B cell (primary cell): Measurements from ENCODE around the gene DNAJC6. TPM values are rescaled to one million over a fixed set of nuclear protein-coding genes. Genes with fewer than 3 reads are reported as not detected.

Source experiments
- ATAC-seq: fragments of 200-7000 bp; cut with Tn5 transposase; one replicate; pipeline ENCODE4 v1.10.0; 2021; ENCODE audit warnings: low read depth, mild to moderate bottlenecking, moderate number of reproducible peaks, moderate library complexity
- CTCF ChIA-PET: fragments of 350-600 bp; sonication (Branson Sonifier 250); formaldehyde crosslinking; loops from one replicate; lab custom pipeline; 2021; ENCODE audit warnings: antibody characterized with exemption, inconsistent platforms; lab: Charles Lee
- POLR2A ChIA-PET: fragments of 350-600 bp; sonication (Branson Sonifier 250); formaldehyde crosslinking; loops from one replicate; lab custom pipeline; 2021; ENCODE audit warnings: antibody characterized with exemption; lab: Charles Lee
- DNase-seq: peaks from one replicate; pipeline ENCODE4 v3.0.0; 2013
- H2AFZ ChIP-seq: 2 replicates; pipeline ENCODE4 v1.6.1; 2012; ENCODE audit warnings: mild to moderate bottlenecking, low read depth, low read length; ENCODE audit not compliant: insufficient read depth, poor library complexity, severe bottlenecking
- H3K27ac ChIP-seq, 2 donors: 1 replicate in 1 of 2; 2 replicates in 1 of 2; pipeline ENCODE4 v1.5.1; 2012 to 2013; ENCODE audit warnings: low read length in 2 of 2, mild to moderate bottlenecking in 2 of 2, moderate library complexity in 1 of 2
- H3K27me3 ChIP-seq, 4 experiments: fragments of 200-600 bp in 1 of 4; sonication (generic) in 1 of 4; replicated peaks in 1 of 4; 1 replicate in 2 of 4; 2 replicates in 2 of 4; pipeline versions ENCODE4 v1.6.1 to v1.7.0; 2013 to 2016; ENCODE audit warnings: low read length in 3 of 4, mild to moderate bottlenecking in 2 of 4, mixed read lengths in 1 of 4, moderate library complexity in 1 of 4; ENCODE audit not compliant: insufficient read depth in 4 of 4, control insufficient read depth in 3 of 4; ENCODE audit errors: control extremely low read depth in 1 of 4
- H3K36me3 ChIP-seq, 2 experiments: replicated peaks in 1 of 2; 1 replicate in 1 of 2; 2 replicates in 1 of 2; pipeline versions ENCODE4 v1.6.1 to v1.7.1; 2013; ENCODE audit warnings: low read length in 1 of 2; ENCODE audit not compliant: insufficient read depth in 2 of 2, control insufficient read depth in 1 of 2; ENCODE audit errors: control extremely low read depth in 1 of 2, extremely low read depth in 1 of 2
- H3K4me1 ChIP-seq, 2 donors: fragments of 200-600 bp in 1 of 2; sonication (generic) in 1 of 2; 1 replicate in 1 of 2; 2 replicates in 1 of 2; pipeline versions ENCODE4 v1.5.1 to v1.6.1; 2013 to 2017; ENCODE audit warnings: low read length in 2 of 2; ENCODE audit not compliant: control insufficient read depth in 2 of 2, insufficient read depth in 2 of 2
- H3K4me2 ChIP-seq: replicated peaks from 2 replicates; pipeline ENCODE3; 2012; ENCODE audit warnings: mild to moderate bottlenecking, low read depth, low read length; ENCODE audit not compliant: poor library complexity, severe bottlenecking
- H3K4me3 ChIP-seq, 5 experiments: fragments of 200-600 bp in 1 of 5; sonication (generic) in 1 of 5; 1 replicate in 3 of 5; 2 replicates in 2 of 5; pipeline versions ENCODE4 v1.5.1 to v1.7.0; 2011 to 2016; ENCODE audit warnings: low read length in 4 of 5, mild to moderate bottlenecking in 4 of 5, low read depth in 2 of 5, control low read depth in 1 of 5, moderate library complexity in 1 of 5; ENCODE audit not compliant: insufficient read depth in 1 of 5; ENCODE audit errors: control extremely low read depth in 1 of 5, extremely low read depth in 1 of 5
- H3K79me2 ChIP-seq: fragments of 200-600 bp; sonication (generic); one replicate; pipeline ENCODE4 v1.6.0; 2016; ENCODE audit warnings: low read length; ENCODE audit not compliant: control insufficient read depth, insufficient read depth
- H3K9ac ChIP-seq: fragments of 200-600 bp; sonication (generic); 2 replicates; pipeline ENCODE4 v1.6.1; 2017; ENCODE audit warnings: mild to moderate bottlenecking, low read length, moderate library complexity
- H3K9me3 ChIP-seq, 3 donors: one replicate each; pipeline versions ENCODE4 v1.6.1 to v1.7.1; 2013; ENCODE audit warnings: low read length in 2 of 3; ENCODE audit not compliant: control insufficient read depth in 2 of 3, insufficient read depth in 1 of 3; ENCODE audit errors: control extremely low read depth in 1 of 3
- H4K20me1 ChIP-seq: 2 replicates; pipeline ENCODE4 v1.6.0; 2012; ENCODE audit warnings: mild to moderate bottlenecking, low read length; ENCODE audit not compliant: insufficient read depth, control insufficient read depth, poor library complexity, severe bottlenecking
- H3K27ac Mint-ChIP-seq: one replicate; pipeline ENCODE4 v1.8.0; 2021; ENCODE audit warnings: mixed read lengths
- H3K27me3 Mint-ChIP-seq: one replicate; pipeline ENCODE4 v1.8.0; 2021; ENCODE audit warnings: mixed read lengths
- H3K4me1 Mint-ChIP-seq: one replicate; pipeline ENCODE4 v1.8.0; 2021; ENCODE audit warnings: mixed read lengths
- H3K4me3 Mint-ChIP-seq: one replicate; pipeline ENCODE4 v1.8.0; 2021; ENCODE audit warnings: mixed read lengths
- H3K9me3 Mint-ChIP-seq: one replicate; pipeline ENCODE4 v1.8.0; 2022; ENCODE audit warnings: mixed read lengths; ENCODE audit not compliant: insufficient read depth
- EZH2 ChIP-seq: IDR thresholded peaks from 2 replicates; pipeline ENCODE4 v1.6.1; 2012; ENCODE audit warnings: borderline replicate concordance, low read depth, mild to moderate bottlenecking, moderate library complexity, low read length; ENCODE audit not compliant: insufficient read depth, poor library complexity, severe bottlenecking
- WGBS: methylation state at CpG from one replicate; pipeline ENCODE4 v1.1.5; 2013; ENCODE audit warnings: missing lambda C conversion rate; ENCODE audit not compliant: insufficient coverage; 5-methylcytosine and 5-hydroxymethylcytosine counted together
- intact Hi-C: fragments of 100-400 bp; cut with micrococcal nuclease; formaldehyde crosslinking; loops from one replicate; pipeline ENCODE4 v1.10.0; 2022
- polyA plus RNA-seq: library from polyadenylated mRNA; depleted of rRNA; stranded (reverse); fragments of >200 nt; gene quantifications from 2 replicates; pipeline ENCODE4 v1.2.3, GENCODE V29; 2012
- total RNA-seq, 2 donors: library from RNA; stranded (reverse); fragments of 120-200 nt in 1 of 2; gene quantifications; 1 replicate in 1 of 2; 2 replicates in 1 of 2; pipeline versions ENCODE4 v1.2.3 to v1.2.4, GENCODE V29; 2013 to 2022
- TF ChIP-seq, protein P1 (sequence below): fragments of 200-600 bp; IDR thresholded peaks from one replicate; pipeline ENCODE4 v1.8.0; 2022; ENCODE audit warnings: antibody characterized with exemption, mild to moderate bottlenecking

The DNAJC6 gene
- total and polyA plus RNA-seq, 2 donors (not counting 1 experiment from before 2014, with no cell fraction given): 0.12 to 0.69 TPM

DNA sequence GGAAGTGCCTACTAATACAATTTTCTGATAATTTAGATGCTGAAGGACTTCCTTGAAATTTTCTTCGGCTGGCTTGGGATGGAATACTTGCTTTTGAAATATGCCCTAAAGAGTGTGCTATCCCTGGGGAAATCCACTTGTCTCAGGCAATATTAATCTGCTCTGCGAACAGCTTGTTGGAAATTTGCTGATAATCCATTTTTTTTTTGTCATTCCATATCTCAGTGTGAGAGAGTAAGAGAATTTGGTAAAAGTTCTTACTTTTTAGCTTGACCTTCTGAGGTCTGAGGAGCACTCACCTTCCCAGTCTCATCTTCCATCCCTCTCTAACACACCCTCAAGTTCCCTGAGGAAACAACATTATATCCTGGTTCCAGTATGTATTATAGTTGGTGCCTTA is 36.8 kb downstream of the DNAJC6 start:
- Histone ChIP-seq H3K27me3 (no peaks in the 10 kb centered on the region), H3K79me2 (no peaks in the 10 kb centered on the region), H3K36me3 (no peaks in the 10 kb centered on the region), H3K9me3 (no peaks in the 10 kb centered on the region), H3K4me2 (no peak overlapping the region), H2AFZ (no peak overlapping the region), H3K27ac (no peak overlapping the region), H3K4me3 (no peak overlapping the region), H4K20me1 (no peaks in the 10 kb centered on the region), H3K4me1 (no peaks in the 10 kb centered on the region), H3K9ac (no peak overlapping the region)
- TF ChIP-seq EZH2: no peak
- TF ChIP-seq, protein P1, sequence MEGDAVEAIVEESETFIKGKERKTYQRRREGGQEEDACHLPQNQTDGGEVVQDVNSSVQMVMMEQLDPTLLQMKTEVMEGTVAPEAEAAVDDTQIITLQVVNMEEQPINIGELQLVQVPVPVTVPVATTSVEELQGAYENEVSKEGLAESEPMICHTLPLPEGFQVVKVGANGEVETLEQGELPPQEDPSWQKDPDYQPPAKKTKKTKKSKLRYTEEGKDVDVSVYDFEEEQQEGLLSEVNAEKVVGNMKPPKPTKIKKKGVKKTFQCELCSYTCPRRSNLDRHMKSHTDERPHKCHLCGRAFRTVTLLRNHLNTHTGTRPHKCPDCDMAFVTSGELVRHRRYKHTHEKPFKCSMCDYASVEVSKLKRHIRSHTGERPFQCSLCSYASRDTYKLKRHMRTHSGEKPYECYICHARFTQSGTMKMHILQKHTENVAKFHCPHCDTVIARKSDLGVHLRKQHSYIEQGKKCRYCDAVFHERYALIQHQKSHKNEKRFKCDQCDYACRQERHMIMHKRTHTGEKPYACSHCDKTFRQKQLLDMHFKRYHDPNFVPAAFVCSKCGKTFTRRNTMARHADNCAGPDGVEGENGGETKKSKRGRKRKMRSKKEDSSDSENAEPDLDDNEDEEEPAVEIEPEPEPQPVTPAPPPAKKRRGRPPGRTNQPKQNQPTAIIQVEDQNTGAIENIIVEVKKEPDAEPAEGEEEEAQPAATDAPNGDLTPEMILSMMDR: no peak
- Mint-ChIP-seq H3K27ac (no peak overlapping the region), H3K9me3 (no peaks in the 10 kb centered on the region), H3K4me3 (no peak overlapping the region), H3K27me3 (peaks cover 4% of the 10 kb centered on the region), H3K4me1 (no peaks in the 10 kb centered on the region)
- intact Hi-C loops: no loop called here
- ATAC-seq: no peak
- POLR2A ChIA-PET: no interaction called here
- WGBS: no CpG with 5 or more reads among the region's 2 CpGs
- DNase-seq: no peak
- CTCF ChIA-PET: no interaction called here

DNA sequence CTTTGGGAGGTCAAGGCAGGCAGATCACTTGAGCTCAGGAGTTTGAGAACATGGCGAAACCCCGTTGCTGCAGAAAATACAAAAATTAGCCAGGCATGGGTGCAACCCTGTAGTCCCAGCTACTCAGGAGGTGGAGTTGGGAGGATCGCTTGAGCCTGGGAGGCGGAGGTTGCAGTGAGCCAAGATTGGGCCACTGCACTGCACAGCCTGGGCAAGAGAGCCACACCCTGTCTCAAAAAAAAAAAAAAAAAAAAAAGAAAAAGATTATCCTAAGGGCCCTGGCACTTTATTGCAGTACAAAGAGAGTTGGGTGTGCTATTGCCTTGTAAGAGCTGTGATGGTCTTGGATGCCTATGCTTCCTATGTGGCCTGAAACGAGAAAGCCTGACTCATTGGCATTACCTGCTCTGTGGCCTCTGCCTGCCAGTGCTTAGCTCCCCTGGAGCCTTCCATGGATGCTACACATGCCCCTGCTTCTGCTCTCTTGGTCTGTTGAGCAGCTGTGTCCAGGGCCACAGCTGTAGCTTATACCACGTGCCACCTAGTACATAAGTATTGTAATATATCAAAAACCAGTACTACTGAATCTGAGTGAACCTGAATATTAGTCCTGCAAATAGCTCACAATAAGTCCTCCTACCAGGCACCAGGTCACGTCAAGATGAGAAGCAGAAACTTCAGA is 45.8 kb downstream of the DNAJC6 start:
- no peak overlapping the region for H3K4me3 ChIP-seq
- H3K9me3 ChIP-seq: no peaks in the 10 kb centered on the region
- peaks cover 0 to 4% (median 2%) of the 10 kb centered on the region in 4 experiments for H3K27me3 ChIP-seq
- intact Hi-C loops: no loop called here
- ChIA-PET CTCF (interaction anchor here (0.7 kb wide), 1 partner anchor 19 kb away, joined by 6 read pairs; no protein-coding TSS in a partner anchor), POLR2A (interaction anchor here (0.7 kb wide), 1 partner anchor 161 kb away, joined by 7 read pairs; no protein-coding TSS in a partner anchor)
- H3K9ac ChIP-seq: no peak overlapping the region
- ATAC-seq (no peak), DNase-seq (no peak)
- no peak overlapping the region for H3K27ac ChIP-seq
- H3K9me3 Mint-ChIP-seq: no peaks in the 10 kb centered on the region
- no peaks in the 10 kb centered on the region for H3K4me1 Mint-ChIP-seq
- no peak overlapping the region for H2AFZ ChIP-seq
- H3K4me1 ChIP-seq: no peaks in the 10 kb centered on the region
- no peaks in the 10 kb centered on the region for H4K20me1 ChIP-seq
- peaks cover 8% of the 10 kb centered on the region for H3K27me3 Mint-ChIP-seq
- no peaks in the 10 kb centered on the region for H3K36me3 ChIP-seq
- no peak overlapping the region for H3K4me3 Mint-ChIP-seq
- no peak overlapping the region for H3K27ac Mint-ChIP-seq
- H3K79me2 ChIP-seq: no peaks in the 10 kb centered on the region
- WGBS: 77% methylated on average over 5 of the region's 7 CpGs
- TF ChIP-seq, protein P1: no peak
- no peak for TF ChIP-seq EZH2
- no peak overlapping the region for H3K4me2 ChIP-seq
